ENCODE results near the gene ANKH.

- TF ChIP-seq GATA2 (IDR thresholded peaks at IDR 0.05; ENCODE audit: low read depth, low read length) (no peak), GATA3 (IDR thresholded peaks at IDR 0.05; ENCODE audit: low read depth, low read length) (no peak)
Observed at GRCh38 chr5:14722923-14723322, 148.7 kb downstream of the ANKH start.
